ENCODE measurements around the gene PCGF5.

DNA sequence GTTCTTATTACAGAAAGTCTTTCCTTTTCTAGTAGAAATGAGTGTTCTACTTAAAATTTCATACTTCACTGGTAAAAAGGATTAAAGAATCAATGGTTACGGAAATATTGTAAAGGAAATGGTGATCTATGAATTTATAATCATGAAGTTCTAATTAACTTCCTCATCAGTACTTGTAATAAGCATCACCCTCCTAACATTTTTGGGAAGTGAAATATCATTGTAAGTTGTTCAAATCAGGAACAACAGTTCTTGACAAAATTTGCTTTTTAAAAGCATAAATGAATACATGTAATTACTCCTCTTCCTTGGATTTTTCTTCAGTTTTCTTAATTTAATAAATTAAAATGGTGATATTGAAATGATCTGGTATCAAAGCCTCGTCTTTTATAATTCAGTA is 5.6 kb upstream of the PCGF5 start:
- no peak for TF ChIP-seq EP300 (IDR thresholded peaks at IDR 0.05)
- TF ChIP-seq, protein P1, sequence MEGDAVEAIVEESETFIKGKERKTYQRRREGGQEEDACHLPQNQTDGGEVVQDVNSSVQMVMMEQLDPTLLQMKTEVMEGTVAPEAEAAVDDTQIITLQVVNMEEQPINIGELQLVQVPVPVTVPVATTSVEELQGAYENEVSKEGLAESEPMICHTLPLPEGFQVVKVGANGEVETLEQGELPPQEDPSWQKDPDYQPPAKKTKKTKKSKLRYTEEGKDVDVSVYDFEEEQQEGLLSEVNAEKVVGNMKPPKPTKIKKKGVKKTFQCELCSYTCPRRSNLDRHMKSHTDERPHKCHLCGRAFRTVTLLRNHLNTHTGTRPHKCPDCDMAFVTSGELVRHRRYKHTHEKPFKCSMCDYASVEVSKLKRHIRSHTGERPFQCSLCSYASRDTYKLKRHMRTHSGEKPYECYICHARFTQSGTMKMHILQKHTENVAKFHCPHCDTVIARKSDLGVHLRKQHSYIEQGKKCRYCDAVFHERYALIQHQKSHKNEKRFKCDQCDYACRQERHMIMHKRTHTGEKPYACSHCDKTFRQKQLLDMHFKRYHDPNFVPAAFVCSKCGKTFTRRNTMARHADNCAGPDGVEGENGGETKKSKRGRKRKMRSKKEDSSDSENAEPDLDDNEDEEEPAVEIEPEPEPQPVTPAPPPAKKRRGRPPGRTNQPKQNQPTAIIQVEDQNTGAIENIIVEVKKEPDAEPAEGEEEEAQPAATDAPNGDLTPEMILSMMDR (IDR thresholded peaks at IDR 0.05), result no peak
- no peak for TF ChIP-seq POLR2A (IDR thresholded peaks at IDR 0.05)
